Measurements from ENCODE around the gene MAGEH1. TPM values are rescaled to one million over a fixed set of nuclear protein-coding genes. Genes with fewer than 3 reads are reported as not detected.
"Not testable (repeated sequence)": the region's sequence is repeated elsewhere in the genome, so short reads cannot be mapped to it uniquely, and the experiment has no call there.

The MAGEH1 gene
- 10 to 100 TPM in 8 of 10 donors, 1 to 10 TPM in 2; 9.2 to 15.0 (median 11.8) TPM for total RNA-seq
- polyA plus RNA-seq, result 10 to 100 TPM in 1 of 2 donors, 1 to 10 TPM in 1; 6.5 to 28.4 TPM
- long read RNA-seq, donor 1, transcript MAGEH1-201 (1 exons, 1,462 nt), result major isoform, 19 of 19 reads
- long read RNA-seq, donor 1, partial matches to known transcripts, result 0 of 19 reads
- long read RNA-seq, donor 1, other reads (novel, unspliced or antisense), result 0 of 19 reads
- long read RNA-seq, donor 2, transcript MAGEH1-201 (1 exons, 1,462 nt), result major isoform, 18 of 18 reads
- long read RNA-seq, donor 2, partial matches to known transcripts, result 0 of 18 reads
- long read RNA-seq, donor 2, other reads (novel, unspliced or antisense), result 0 of 18 reads
- long read RNA-seq, donor 3, transcript MAGEH1-201 (1 exons, 1,462 nt), result major isoform, 20 of 20 reads
- long read RNA-seq, donor 3, partial matches to known transcripts, result 0 of 20 reads
- long read RNA-seq, donor 3, other reads (novel, unspliced or antisense), result 0 of 20 reads

- Histone ChIP-seq H3K27me3 (no peaks in the 10 kb centered on the region), H3K4me3 (peak within 1 kb of the TSS; percentile 64 to 86 (median 73)), H3K27ac (peak within 1 kb of the TSS; percentile 58 to 89 (median 84)), H3K4me1 (peaks cover 0 to 7% (median 0%) of the 10 kb centered on the region in 9 donors), H3K36me3 (no peaks in the 10 kb centered on the region), H3K9me3 (no peaks in the 10 kb centered on the region)
- DNase-seq (peak; percentile 80 to 87), ATAC-seq (peak; percentile 98 to 99 (median 99))
- no peak for TF ChIP-seq CTCF (IDR thresholded peaks at IDR 0.05)
- WGBS, 2 donors, result 0 to 1% methylated on average over 42 to 43 of the region's 43 CpGs
- intact Hi-C loops (cut with DNase I), result loop anchor here in 1 of 10 donors (10.0 kb wide), 2 partner anchors 263 to 287 kb away; partner anchors contain the start of gene RRAGB
Measured at GRCh38 chrX:55451990-55452832, at the start of gene MAGEH1. Gene MAGEH1, plus strand, starts transcription at chrX:55452127. Its CDS starts 248 bp downstream, at chrX:55452375.

- H3K4me3 ChIP-seq; H3K36me3 ChIP-seq; H3K27me3 ChIP-seq; ATAC-seq; H3K9me3 ChIP-seq; H3K4me1 ChIP-seq; H3K27ac ChIP-seq; intact Hi-C loops (cut with DNase I); DNase-seq: not testable (repeated sequence)
- WGBS, 2 donors, result 65% methylated on average over 3 to 4 of the region's 4 CpGs
Measured at GRCh38 chrX:55427079-55427478, 24.8 kb upstream of the MAGEH1 start.

GRCh38 chrX:55443468-55443867 is 8.5 kb upstream of the MAGEH1 start:
- intact Hi-C loops (cut with DNase I), result not testable (repeated sequence)

GRCh38 chrX:55450259-55450658 is 1.7 kb upstream of the MAGEH1 start:
- 26 to 33% methylated on average over 5 of the region's 5 CpGs for WGBS, 2 donors
- Histone ChIP-seq H3K36me3 (no peaks in the 10 kb centered on the region), H3K9me3 (no peaks in the 10 kb centered on the region), H3K4me3 (no peak overlapping the region), H3K27me3 (no peaks in the 10 kb centered on the region), H3K27ac (no peak overlapping the region), H3K4me1 (peaks cover 0 to 7% (median 0%) of the 10 kb centered on the region in 9 donors)
- peak in 3 of 9 donors; percentile 10 to 34 (median 29) for TF ChIP-seq CTCF (IDR thresholded peaks at IDR 0.05)
- ATAC-seq (no peak), DNase-seq (peak in 1 of 2 donors; percentile 4)
- intact Hi-C loops (cut with DNase I), result loop anchor here in 1 of 10 donors (10.0 kb wide), 2 partner anchors 265 to 285 kb away; partner anchors contain the start of gene RRAGB

More at GRCh38 chrX:55443468-55443867, 8.5 kb upstream of the MAGEH1 start:
- H3K36me3 ChIP-seq, DNase-seq, ATAC-seq, H3K4me1 ChIP-seq, H3K27ac ChIP-seq, H3K9me3 ChIP-seq, H3K4me3 ChIP-seq: not testable (repeated sequence)
- WGBS, 2 donors, result 73 to 75% methylated on average over 5 of the region's 5 CpGs
- peaks cover 0 to 19% (median 0%) of the 10 kb centered on the region in 7 donors for H3K27me3 ChIP-seq

GRCh38 chrX:55451141-55451540 is 786 bp upstream of the MAGEH1 start:
- Histone ChIP-seq H3K9me3 (no peaks in the 10 kb centered on the region), H3K27me3 (no peaks in the 10 kb centered on the region), H3K27ac (peak overlapping the region in 9 of 10 donors; percentile 78 to 89 (median 87)), H3K36me3 (no peaks in the 10 kb centered on the region), H3K4me3 (peak overlapping the region in 8 of 10 donors; percentile 67 to 86 (median 75)), H3K4me1 (peaks cover 0 to 7% (median 0%) of the 10 kb centered on the region in 9 donors)
- DNase-seq (no peak), ATAC-seq (peak in 1 of 8 donors; percentile 17)
- no peak for TF ChIP-seq CTCF (IDR thresholded peaks at IDR 0.05)
- intact Hi-C loops (cut with DNase I), result loop anchor here in 1 of 10 donors (10.0 kb wide), 2 partner anchors 264 to 286 kb away; partner anchors contain the start of gene RRAGB
- WGBS, 2 donors, result 31 to 40% methylated on average over 2 of the region's 2 CpGs
